K562 (cell line): ENCODE measurements around the gene TRPC4AP. TPM values are rescaled to one million over a fixed set of nuclear protein-coding genes. Genes with fewer than 3 reads are reported as not detected.
A peak's percentile ranks its signal among the peaks of the same experiment; 100 is the strongest.

Source experiments
- ATF7 ChIP-seq: fragments of 450-650 bp; IDR thresholded peaks from 2 replicates; pipeline ENCODE4 v1.7.1; 2014; ENCODE audit warnings: mild to moderate bottlenecking, moderate library complexity
- CHAMP1 ChIP-seq: fragments of 450-650 bp; IDR thresholded peaks from 2 replicates; pipeline ENCODE4 v1.6.1; 2016; ENCODE audit warnings: mild to moderate bottlenecking
- DIDO1 ChIP-seq: fragments of 450-650 bp; IDR thresholded peaks from 2 replicates; pipeline ENCODE4 v1.6.1; 2016; ENCODE audit warnings: low read depth, missing biosample characterization, missing genetic modification characterization
- ETV5 ChIP-seq: sonication (generic); formaldehyde crosslinking; IDR thresholded peaks from 2 replicates; pipeline ENCODE4 v1.4.0; 2020; ENCODE audit warnings: low read depth, mild to moderate bottlenecking, missing genetic modification reagents
- FOXM1 ChIP-seq, 2 experiments: fragments of 450-650 bp in 1 of 2; sonication (generic) in 1 of 2; formaldehyde crosslinking in 1 of 2; IDR thresholded peaks; 2 replicates each; pipeline versions ENCODE4 v1.6.1 to v1.9.0; 2017 to 2022; ENCODE audit warnings: low read depth in 2 of 2, mild to moderate bottlenecking in 2 of 2, missing genetic modification reagents in 1 of 2, moderate library complexity in 1 of 2
- HLTF ChIP-seq: fragments of 450-650 bp; IDR thresholded peaks from 2 replicates; pipeline ENCODE4 v1.6.1; 2016
- MAFK ChIP-seq: IDR thresholded peaks from 2 replicates; pipeline ENCODE4 v1.6.1; 2011; ENCODE audit warnings: low read length, improper control_type of control experiment
- PCBP1 ChIP-seq: fragments of 200-400 bp; formaldehyde crosslinking; IDR thresholded peaks from 2 replicates; pipeline ENCODE4 v1.6.1; 2018; ENCODE audit warnings: mild to moderate bottlenecking, low read depth, low read length; ENCODE audit not compliant: poor library complexity, severe bottlenecking
- PHB ChIP-seq: fragments of 250-450 bp; sonication (Bioruptor Pico); IDR thresholded peaks from 2 replicates; pipeline ENCODE4 v1.5.0; 2021
- PKNOX1 ChIP-seq: fragments of 450-650 bp; IDR thresholded peaks from 2 replicates; pipeline ENCODE4 v1.6.1; 2016
- RBBP5 ChIP-seq: fragments of 200-600 bp; sonication (generic); IDR thresholded peaks from 2 replicates; pipeline ENCODE4 v1.6.1; 2012; ENCODE audit warnings: borderline replicate concordance, mild to moderate bottlenecking, low read length, control low read depth, inconsistent platforms; ENCODE audit not compliant: insufficient read depth, poor library complexity, severe bottlenecking
- RUNX1 ChIP-seq: sonication (generic); IDR thresholded peaks from 2 replicates; pipeline ENCODE4 v1.6.1; 2016; ENCODE audit warnings: antibody characterized with exemption, low read depth
- SAFB ChIP-seq: fragments of 200-400 bp; formaldehyde crosslinking; IDR thresholded peaks from 2 replicates; pipeline ENCODE4 v1.6.1; 2017; ENCODE audit warnings: low read depth, low read length, borderline replicate concordance
- SMAD2 ChIP-seq: fragments of 150-350 bp; IDR thresholded peaks from 2 replicates; pipeline ENCODE4 v1.6.1; 2014; ENCODE audit warnings: low read depth, mild to moderate bottlenecking, low read length
- SMARCA4 ChIP-seq: fragments of 450-650 bp; IDR thresholded peaks from 2 replicates; pipeline ENCODE4 v1.6.1; 2016
- SMARCB1 ChIP-seq: IDR thresholded peaks from 2 replicates; pipeline ENCODE4 v1.6.1; 2011; ENCODE audit warnings: improper control_type of control experiment, low read depth; ENCODE audit not compliant: insufficient read length
- TAL1 ChIP-seq: fragments of 450-650 bp; IDR thresholded peaks from 2 replicates; pipeline ENCODE4 v1.6.1; 2016; ENCODE audit warnings: mild to moderate bottlenecking
- TEAD1 ChIP-seq, 2 experiments: fragments of 450-650 bp in 1 of 2; sonication (generic) in 1 of 2; formaldehyde crosslinking; IDR thresholded peaks; 2 replicates each; pipeline versions ENCODE4 v1.4.0 to v1.8.0; 2020 to 2022; ENCODE audit warnings: mild to moderate bottlenecking in 2 of 2, missing genetic modification reagents in 1 of 2
- THAP12 ChIP-seq: fragments of 250-450 bp; sonication (Bioruptor Pico); IDR thresholded peaks from 2 replicates; pipeline ENCODE4 v1.9.0; 2021; ENCODE audit warnings: mild to moderate bottlenecking, inconsistent platforms
- ZNF830 ChIP-seq: fragments of 250-450 bp; sonication (Bioruptor Pico); IDR thresholded peaks from 2 replicates; pipeline ENCODE4 v1.5.0; 2021; ENCODE audit warnings: mild to moderate bottlenecking
- polyA plus RNA-seq, 8 experiments: library from polyadenylated mRNA; depleted of rRNA in 4 of 8; stranded (reverse) in 5 of 8; unstranded in 3 of 8; fragments of >200 nt; fragmentation: Nextera tagmentation in 2 of 8; fragmentation: Illumina TruSeq in 1 of 8; extraction: Ambion mirVana in 2 of 8; extraction: Trizol in 1 of 8; gene quantifications; 2 replicates each; pipeline versions ENCODE4 v1.2.1 to v1.2.3, GENCODE V29; 2011 to 2014; ENCODE audit warnings: inconsistent platforms in 1 of 8, missing spikeins in 1 of 8
- total RNA-seq, 7 experiments: library from RNA; depleted of rRNA in 6 of 7; stranded (reverse); fragments of >200 nt in 6 of 7; fragmentation: Illumina TruSeq in 2 of 7; extraction: Trizol in 2 of 7; gene quantifications; 2 replicates each; pipeline versions ENCODE4 v1.2.1 to v1.2.3, GENCODE V29; 2011 to 2021; ENCODE audit warnings: low replicate concordance in 1 of 7

Gene TRPC4AP
- total and polyA plus RNA-seq, 9 of the 15 experiments (the other 6 are each of a cell fraction or from before 2014, with no cell fraction given) = 2.3 to 70.3 (median 33.3) TPM

DNA sequence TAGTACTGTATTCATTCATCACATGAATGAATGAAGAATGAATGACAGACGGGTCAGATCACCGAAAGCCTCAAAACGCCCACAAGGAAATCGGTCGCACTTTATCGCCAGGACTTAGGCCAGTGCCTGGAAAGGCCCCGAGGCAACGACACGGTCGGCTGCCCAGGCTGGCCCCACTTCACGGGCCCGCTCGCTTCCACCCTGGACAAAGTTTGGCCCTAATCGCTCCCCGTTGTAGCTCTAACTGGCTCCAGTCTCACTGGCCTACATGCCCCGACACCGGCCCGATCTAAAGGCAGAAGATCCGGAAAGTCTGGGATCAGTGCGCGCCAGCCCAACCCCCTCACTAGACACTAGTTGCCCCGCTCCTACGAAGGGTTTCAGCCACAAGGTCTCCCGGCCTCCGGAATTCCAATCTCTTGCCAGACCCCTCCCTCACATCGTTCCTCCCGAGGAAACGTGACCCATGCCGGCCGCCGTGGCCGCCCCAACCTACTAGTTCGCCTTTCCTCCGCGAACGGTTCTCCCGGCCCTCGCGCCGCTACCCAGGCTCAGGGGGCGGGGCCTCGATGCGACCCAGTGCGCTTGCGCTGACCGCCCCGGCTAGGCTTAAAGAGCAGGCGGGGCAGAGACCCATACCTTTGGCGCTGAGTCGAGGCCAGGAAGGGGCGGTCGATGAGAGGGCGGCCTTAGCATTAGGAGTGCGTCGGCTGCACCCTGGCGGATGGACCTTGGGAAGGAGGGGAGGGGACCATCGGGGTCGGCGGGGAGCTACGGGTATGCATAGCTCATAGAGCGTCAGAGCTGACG lies 137.2 kb downstream of the TRPC4AP start, which contains the start of the genes GSS and MYH7B (continued):
- TF ChIP-seq TAL1 (no peak), PKNOX1 (peak; percentile 71), CHAMP1 (no peak), SAFB (no peak), MAFK (no peak), FOXM1 (IDR thresholded peaks at IDR 0.05; ENCODE audit: low read depth) (no peak), FOXM1 (CRISPR knock-in tag; IDR thresholded peaks at IDR 0.05; ENCODE audit: low read depth) (0 out of 2 replicates have a peak, but pooled peaks have one; percentile 75), DIDO1 (tag) (no peak; the same call in 1 of the 2 replicates), SMARCA4 (no peak), PCBP1 (no peak), THAP12 (CRISPR knock-in tag) (peak; percentile 52), RUNX1 (no peak), TEAD1 (CRISPR knock-in tag; IDR thresholded peaks at IDR 0.05) (peak in 1 of 2 experiments; percentile 84; a peak in 2 of 4 replicates), SMARCB1 (no peak), ZNF830 (CRISPR knock-in tag) (no peak), HLTF (no peak), PHB (CRISPR knock-in tag) (no peak), RBBP5 (peak; percentile 80), ETV5 (CRISPR knock-in tag) (no peak), SMAD2 (no peak), ATF7 (peak; percentile 71)
